ENCODE results near the gene FAHD2A. TPM values are rescaled to one million over a fixed set of nuclear protein-coding genes. Genes with fewer than 3 reads are reported as not detected.
"Not testable (repeated sequence)": the region's sequence is repeated elsewhere in the genome, so short reads cannot be mapped to it uniquely, and the experiment has no call there.

Gene FAHD2A
- total RNA-seq, 2 experiments from 2014 or later = 34.8 to 38.2 TPM

DNA sequence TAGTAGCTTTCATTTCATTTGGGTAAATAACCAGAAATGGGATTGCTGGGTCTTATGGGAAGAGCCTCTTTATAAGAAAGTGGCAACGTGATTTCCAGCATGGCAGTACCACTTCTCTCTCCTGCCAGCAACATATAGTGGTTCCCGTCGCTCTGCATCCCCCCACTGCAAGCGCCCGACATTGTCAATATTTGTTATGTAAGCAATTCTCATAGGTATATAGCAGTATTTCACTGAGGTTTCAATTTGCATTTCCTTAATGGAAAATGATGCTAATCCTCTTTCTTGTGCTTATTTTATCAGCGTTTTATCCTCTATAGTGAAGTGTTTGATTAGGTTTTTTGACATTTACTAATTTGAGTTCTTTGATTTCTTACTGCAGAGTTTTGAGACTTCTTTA, 36.0 kb upstream of the FAHD2A start:
- POLR2A ChIA-PET = no interaction called here
- H3K9me3 Mint-ChIP-seq = no peaks in the 10 kb centered on the region
- no peak overlapping the region for H3K27ac Mint-ChIP-seq
- no peaks in the 10 kb centered on the region for H3K36me3 Mint-ChIP-seq
- H3K4me1 Mint-ChIP-seq = no peaks in the 10 kb centered on the region
- H3K4me3 Mint-ChIP-seq = no peak overlapping the region
- DNase-seq (no peak), ATAC-seq (ENCODE audit: low read depth) (no peak)
- H3K27me3 Mint-ChIP-seq = peaks cover 31% of the 10 kb centered on the region

DNA sequence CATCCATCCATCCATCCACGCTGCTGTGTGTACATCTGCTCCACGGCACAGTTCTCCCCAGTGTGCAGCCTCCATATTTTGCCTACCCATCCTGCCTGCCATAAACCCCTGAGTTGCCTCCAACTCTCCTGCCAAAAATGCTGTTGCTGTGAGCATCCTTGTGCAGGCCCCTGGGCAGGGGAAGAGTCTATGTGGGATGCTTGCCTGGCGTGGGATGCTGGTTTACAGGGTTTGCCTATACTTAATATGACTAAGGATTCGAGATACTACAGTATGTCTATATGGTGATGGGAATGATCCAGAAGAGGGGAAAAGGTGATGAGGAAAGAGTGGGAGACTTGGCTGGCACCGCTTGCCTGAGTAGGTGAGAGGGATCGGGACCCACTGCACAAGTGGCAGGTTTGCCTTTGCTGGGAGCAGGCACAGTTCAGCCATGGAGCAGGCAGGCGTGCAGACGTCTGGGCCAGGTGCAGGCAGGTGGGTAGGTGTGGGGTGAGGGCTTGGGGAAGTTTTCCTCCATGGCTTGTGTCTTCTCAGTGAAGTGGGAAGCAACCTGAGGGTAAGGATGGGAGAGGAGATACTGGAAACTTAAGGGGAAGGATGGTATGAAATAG, 30.2 kb upstream of the FAHD2A start:
- Mint-ChIP-seq H3K36me3 (no peaks in the 10 kb centered on the region), H3K27me3 (peaks cover 28% of the 10 kb centered on the region), H3K9me3 (no peaks in the 10 kb centered on the region), H3K4me1 (peaks cover 4% of the 10 kb centered on the region), H3K4me3 (no peak overlapping the region), H3K27ac (no peak overlapping the region)
- POLR2A ChIA-PET = no interaction called here
- no peak for ATAC-seq (ENCODE audit: low read depth)
- DNase-seq = no peak

DNA sequence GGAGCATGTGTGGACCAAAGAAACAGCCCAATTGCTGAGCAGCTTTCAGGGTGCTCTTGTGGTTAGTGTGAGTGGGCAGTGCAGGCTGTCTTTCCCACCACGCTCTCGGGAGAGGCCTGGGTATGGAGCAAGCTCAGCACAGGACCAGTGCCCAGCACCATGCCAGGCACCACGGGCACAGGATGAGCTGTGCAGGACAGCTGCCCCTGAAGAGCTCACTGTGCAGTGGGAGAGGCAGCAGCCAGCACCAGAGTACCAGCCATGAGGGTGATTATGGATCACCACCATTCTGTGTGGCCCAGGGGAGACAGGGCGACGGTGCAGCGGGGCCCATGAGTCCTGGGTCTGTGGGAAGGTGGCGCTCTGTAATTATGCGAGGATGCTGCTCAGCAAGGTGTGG, 29.7 kb upstream of the FAHD2A start:
- Mint-ChIP-seq H3K36me3 (no peaks in the 10 kb centered on the region), H3K4me1 (peaks cover 4% of the 10 kb centered on the region), H3K4me3 (no peak overlapping the region), H3K9me3 (no peaks in the 10 kb centered on the region), H3K27ac (no peak overlapping the region), H3K27me3 (peaks cover 27% of the 10 kb centered on the region)
- ATAC-seq (ENCODE audit: low read depth) (no peak), DNase-seq (no peak)
- POLR2A ChIA-PET = no interaction called here

DNA sequence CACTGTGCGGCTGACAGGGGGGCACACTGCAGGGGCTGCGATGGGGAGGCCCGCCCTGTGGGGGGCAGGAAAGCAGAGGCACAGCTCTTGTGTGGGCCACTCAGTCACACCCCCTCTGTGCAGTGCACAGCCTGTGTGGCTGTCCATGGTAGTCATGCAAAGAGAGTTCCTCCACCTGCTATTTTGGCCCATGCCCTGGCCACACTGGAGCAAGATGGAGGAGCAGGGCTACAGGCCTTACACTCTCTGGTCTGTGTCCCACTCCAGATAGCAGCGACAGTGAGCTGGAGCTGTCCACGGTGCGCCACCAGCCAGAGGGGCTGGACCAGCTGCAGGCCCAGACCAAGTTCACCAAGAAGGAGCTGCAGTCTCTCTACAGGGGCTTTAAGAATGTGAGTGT, 28.5 kb upstream of the FAHD2A start:
- Mint-ChIP-seq H3K9me3 (no peaks in the 10 kb centered on the region), H3K4me3 (no peak overlapping the region), H3K36me3 (no peaks in the 10 kb centered on the region), H3K4me1 (peaks cover 4% of the 10 kb centered on the region), H3K27me3 (peaks cover 22% of the 10 kb centered on the region), H3K27ac (no peak overlapping the region)
- no peak for DNase-seq
- POLR2A ChIA-PET = no interaction called here
- ATAC-seq (ENCODE audit: low read depth) = no peak

- POLR2A ChIA-PET = no interaction called here
- DNase-seq = no peak
- H3K27ac Mint-ChIP-seq = no peak overlapping the region
These were observed 28.0 kb upstream of the FAHD2A start for GRCh38 chr2:95374451-95374920.

GRCh38 chr2:95374921-95375471, 27.5 kb upstream of the FAHD2A start:
- Mint-ChIP-seq H3K4me1 (peaks cover 4% of the 10 kb centered on the region), H3K27ac (no peak overlapping the region), H3K4me3 (no peak overlapping the region), H3K27me3 (peaks cover 16% of the 10 kb centered on the region), H3K36me3 (no peaks in the 10 kb centered on the region), H3K9me3 (no peaks in the 10 kb centered on the region)
- no peak for DNase-seq
- no peak for ATAC-seq (ENCODE audit: low read depth)
- POLR2A ChIA-PET = no interaction called here

More at GRCh38 chr2:95374451-95374920, 28.0 kb upstream of the FAHD2A start:
- no peak overlapping the region for H3K4me3 Mint-ChIP-seq
- H3K36me3 Mint-ChIP-seq = no peaks in the 10 kb centered on the region
- H3K27me3 Mint-ChIP-seq = peaks cover 19% of the 10 kb centered on the region
- H3K4me1 Mint-ChIP-seq = peaks cover 4% of the 10 kb centered on the region
- ATAC-seq (ENCODE audit: low read depth) = no peak
- no peaks in the 10 kb centered on the region for H3K9me3 Mint-ChIP-seq

- H3K36me3 Mint-ChIP-seq = no peaks in the 10 kb centered on the region
- ATAC-seq (ENCODE audit: low read depth) (no peak), DNase-seq (no peak)
- H3K27ac Mint-ChIP-seq = no peak overlapping the region
- H3K4me3 Mint-ChIP-seq = no peak overlapping the region
- H3K27me3 Mint-ChIP-seq = peaks cover 13% of the 10 kb centered on the region
- H3K9me3 Mint-ChIP-seq = no peaks in the 10 kb centered on the region
- POLR2A ChIA-PET = no interaction called here
- H3K4me1 Mint-ChIP-seq = peaks cover 4% of the 10 kb centered on the region
These were observed 26.9 kb upstream of the FAHD2A start for GRCh38 chr2:95375532-95376150.

DNA sequence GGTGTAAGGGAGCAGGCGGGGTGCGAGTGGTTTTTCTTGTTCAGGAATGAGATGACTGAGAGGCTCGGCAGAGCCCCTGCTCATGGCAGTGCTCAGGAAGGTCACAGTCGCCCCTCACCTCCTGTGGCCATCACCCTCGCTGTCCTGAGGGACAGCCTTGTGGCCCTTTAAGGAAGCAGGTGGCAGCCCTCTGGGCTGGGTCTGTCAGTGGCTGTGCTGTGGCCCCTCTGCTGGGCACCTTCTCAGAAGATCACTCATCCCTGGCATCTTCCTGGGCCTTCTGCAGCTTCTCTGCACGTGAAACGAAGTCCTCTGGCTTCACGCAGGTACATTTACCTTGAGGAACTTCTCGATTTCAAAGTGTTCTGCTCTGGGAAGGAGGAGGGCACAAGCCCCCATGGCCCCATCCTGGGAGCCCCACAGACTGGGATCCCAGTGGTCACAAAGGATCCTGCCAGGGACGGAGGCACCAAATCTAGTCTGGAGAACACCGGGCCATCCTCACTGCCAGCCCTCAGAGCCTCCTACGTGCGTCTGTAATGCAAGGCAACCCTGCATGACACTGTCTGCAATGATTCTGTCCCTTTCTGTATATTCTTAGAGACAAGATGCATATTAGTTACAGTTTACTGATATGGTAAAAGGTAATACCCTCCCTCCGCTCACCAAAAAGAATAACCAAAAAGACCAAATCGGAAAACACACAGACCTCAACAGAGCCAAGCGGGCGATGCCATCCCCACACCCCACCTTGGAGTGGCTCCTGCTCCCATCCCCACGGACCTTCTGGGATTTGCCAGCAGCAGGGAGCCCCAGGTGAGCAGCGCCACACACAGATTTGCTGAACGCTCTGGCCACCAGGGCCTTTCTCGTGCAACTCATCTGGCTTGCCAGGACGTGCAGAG, 25.9 kb upstream of the FAHD2A start:
- no peak for DNase-seq
- POLR2A ChIA-PET = no interaction called here
- H3K9me3 Mint-ChIP-seq = no peaks in the 10 kb centered on the region
- no peaks in the 10 kb centered on the region for H3K36me3 Mint-ChIP-seq
- ATAC-seq (ENCODE audit: low read depth) = no peak
- H3K27me3 Mint-ChIP-seq = peaks cover 9% of the 10 kb centered on the region
- peaks cover 4% of the 10 kb centered on the region for H3K4me1 Mint-ChIP-seq
- no peak overlapping the region for H3K27ac Mint-ChIP-seq
- H3K4me3 Mint-ChIP-seq = no peak overlapping the region

DNA sequence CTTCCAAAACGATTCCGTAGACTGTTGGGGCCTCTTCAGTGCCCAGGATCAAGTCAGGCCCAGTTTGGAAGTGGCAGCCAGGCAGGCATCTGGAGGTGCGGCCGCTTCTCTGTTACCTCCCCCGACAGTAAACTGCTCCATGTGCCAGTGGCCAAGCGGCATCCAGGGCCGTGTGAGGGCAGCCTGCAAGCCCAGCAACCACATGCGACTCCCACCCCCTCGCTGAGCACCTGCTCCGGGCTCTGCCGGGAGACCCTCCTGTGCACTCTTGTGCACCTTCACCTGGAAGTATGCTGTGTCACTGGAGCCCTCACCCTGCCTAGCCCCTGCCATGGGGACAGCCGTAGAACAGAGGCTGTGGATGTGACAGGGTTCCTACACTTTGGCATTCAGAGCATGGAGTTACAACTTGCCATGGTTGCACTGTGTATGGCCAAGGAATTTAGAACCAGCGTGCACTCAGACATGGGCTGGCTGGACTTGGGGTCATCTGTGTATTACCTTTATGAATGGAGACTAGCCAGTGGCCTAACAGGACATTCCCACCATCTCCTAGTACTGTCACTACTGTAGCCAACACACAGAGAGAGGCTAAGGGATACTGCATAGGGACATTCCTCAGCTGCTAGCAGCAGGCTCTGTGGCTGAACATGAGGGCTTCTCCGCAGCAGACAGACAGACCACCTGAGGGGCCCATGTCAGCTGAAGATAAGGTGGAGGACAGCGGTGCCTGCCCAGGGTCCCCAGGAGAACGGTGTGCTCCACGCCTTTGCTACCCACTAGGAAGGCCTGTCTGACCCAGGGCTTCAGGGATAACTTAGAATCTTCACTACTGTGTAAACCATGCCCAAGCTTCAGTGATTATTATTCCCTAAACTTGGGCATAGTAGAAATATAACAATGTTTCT, 25.0 kb upstream of the FAHD2A start:
- Mint-ChIP-seq H3K36me3 (no peaks in the 10 kb centered on the region), H3K4me1 (peaks cover 4% of the 10 kb centered on the region), H3K27me3 (peaks cover 6% of the 10 kb centered on the region), H3K4me3 (no peak overlapping the region), H3K27ac (no peak overlapping the region), H3K9me3 (no peaks in the 10 kb centered on the region)
- POLR2A ChIA-PET = no interaction called here
- DNase-seq = no peak
- no peak for ATAC-seq (ENCODE audit: low read depth)

GRCh38 chr2:95378281-95378680, 24.2 kb upstream of the FAHD2A start:
- H3K27ac Mint-ChIP-seq; H3K9me3 Mint-ChIP-seq; H3K4me1 Mint-ChIP-seq; DNase-seq; ATAC-seq (ENCODE audit: low read depth); POLR2A ChIA-PET; H3K36me3 Mint-ChIP-seq; H3K27me3 Mint-ChIP-seq; H3K4me3 Mint-ChIP-seq: not testable (repeated sequence)

DNA sequence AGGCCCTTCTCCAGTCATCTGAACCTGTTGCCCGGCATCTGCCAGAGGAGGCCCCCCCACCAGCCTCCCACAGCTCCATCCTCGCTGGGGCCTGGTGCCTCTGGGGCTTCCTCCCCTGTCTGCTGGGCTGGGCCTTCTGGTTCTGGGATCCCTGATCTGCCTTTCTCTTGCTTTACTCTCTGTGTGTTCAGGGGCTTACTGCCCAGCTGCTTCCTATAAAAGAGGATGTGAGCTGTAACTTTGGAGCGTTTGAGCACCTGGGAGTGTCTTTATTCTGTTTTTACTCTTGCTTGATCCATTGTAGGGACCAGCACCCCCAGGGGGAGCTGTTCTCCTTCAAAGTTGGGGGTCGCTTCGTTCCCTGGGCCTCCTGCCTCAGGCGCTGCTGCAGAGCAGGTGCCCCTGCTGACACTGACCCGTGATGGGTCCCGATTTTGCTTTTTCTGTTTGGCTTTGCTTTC, 23.1 kb upstream of the FAHD2A start:
- Mint-ChIP-seq H3K9me3 (no peaks in the 10 kb centered on the region), H3K36me3 (no peaks in the 10 kb centered on the region), H3K27ac (no peak overlapping the region), H3K27me3 (peaks cover 3% of the 10 kb centered on the region), H3K4me3 (no peak overlapping the region), H3K4me1 (peaks cover 4% of the 10 kb centered on the region)
- POLR2A ChIA-PET = no interaction called here
- DNase-seq = no peak
- no peak for ATAC-seq (ENCODE audit: low read depth)

DNA sequence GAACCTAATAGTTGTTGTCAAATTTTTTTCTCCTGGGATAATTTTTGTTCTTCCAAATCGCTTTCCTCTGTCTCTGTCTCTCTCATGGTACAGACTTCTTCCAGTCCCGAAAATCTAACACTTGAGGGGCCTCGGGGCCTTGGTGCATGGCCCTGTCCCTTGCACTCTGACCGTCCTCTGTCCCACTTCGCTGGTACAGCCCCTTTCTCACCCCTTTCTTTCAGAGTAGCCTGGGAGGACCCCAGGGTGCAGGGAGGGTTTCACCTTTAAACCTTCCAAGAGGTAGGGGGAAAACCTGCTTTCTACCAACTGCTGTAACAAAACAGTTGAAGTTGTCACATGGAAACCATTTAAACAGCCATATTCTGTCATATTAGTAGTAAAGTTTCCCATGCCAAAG, 22.2 kb upstream of the FAHD2A start:
- ATAC-seq (ENCODE audit: low read depth) = no peak
- H3K36me3 Mint-ChIP-seq = no peaks in the 10 kb centered on the region
- POLR2A ChIA-PET = no interaction called here

GRCh38 chr2:95380731-95381130, 21.8 kb upstream of the FAHD2A start:
- Mint-ChIP-seq H3K36me3 (no peaks in the 10 kb centered on the region), H3K4me3 (no peak overlapping the region)

More for the DNA sequence above, 22.2 kb upstream of the FAHD2A start:
- H3K4me3 Mint-ChIP-seq = no peak overlapping the region
- H3K27ac Mint-ChIP-seq = no peak overlapping the region
- H3K4me1 Mint-ChIP-seq = no peaks in the 10 kb centered on the region
- DNase-seq = no peak
- peaks cover 3% of the 10 kb centered on the region for H3K27me3 Mint-ChIP-seq
- no peaks in the 10 kb centered on the region for H3K9me3 Mint-ChIP-seq

More at GRCh38 chr2:95380731-95381130, 21.8 kb upstream of the FAHD2A start:
- H3K9me3 Mint-ChIP-seq = no peaks in the 10 kb centered on the region
- DNase-seq (no peak), ATAC-seq (ENCODE audit: low read depth) (no peak)
- H3K27me3 Mint-ChIP-seq = peaks cover 3% of the 10 kb centered on the region
- POLR2A ChIA-PET = no interaction called here
- no peaks in the 10 kb centered on the region for H3K4me1 Mint-ChIP-seq
- no peak overlapping the region for H3K27ac Mint-ChIP-seq
